HEK293T (cell line): ENCODE results near the gene PRKAG1.

Source experiments
- CTCF ChIA-PET: fragments of 350-600 bp; formaldehyde crosslinking; extraction: SDS; loops from one replicate; lab custom pipeline; 2021; ENCODE audit warnings: antibody characterized with exemption, inconsistent platforms; lab: Yijun Ruan, JAX
- POLR2A ChIA-PET: fragments of 350-600 bp; formaldehyde crosslinking; extraction: SDS; loops from one replicate; lab custom pipeline; 2020; ENCODE audit warnings: antibody characterized with exemption, inconsistent platforms; lab: Yijun Ruan, JAX
- DNase-seq: peaks from one replicate; pipeline ENCODE4 v3.0.0; 2012; ENCODE audit warnings: mixed read lengths; ENCODE audit errors: extremely low spot score
- ARNT ChIP-seq: fragments of 450-650 bp; IDR thresholded peaks from 2 replicates; pipeline ENCODE4 v1.6.1; 2017; ENCODE audit warnings: mild to moderate bottlenecking
- BHLHE40 ChIP-seq: fragments of 450-650 bp; IDR thresholded peaks from 2 replicates; pipeline ENCODE4 v1.6.1; 2016; ENCODE audit warnings: mild to moderate bottlenecking, moderate library complexity, borderline replicate concordance
- CTBP1 ChIP-seq: fragments of 450-650 bp; IDR thresholded peaks from 2 replicates; pipeline ENCODE4 v1.6.1; 2016; ENCODE audit warnings: borderline replicate concordance
- ELF4 ChIP-seq: fragments of 450-650 bp; IDR thresholded peaks from 2 replicates; pipeline ENCODE4 v1.6.1; 2017; ENCODE audit warnings: antibody characterized with exemption
- FOXA1 ChIP-seq: fragments of 450-650 bp; IDR thresholded peaks from 2 replicates; pipeline ENCODE4 v1.6.1; 2016; ENCODE audit warnings: mild to moderate bottlenecking
- FOXK2 ChIP-seq: fragments of 450-650 bp; IDR thresholded peaks from 2 replicates; pipeline ENCODE4 v1.6.1; 2016; ENCODE audit warnings: mild to moderate bottlenecking
- FOXM1 ChIP-seq: fragments of 450-650 bp; IDR thresholded peaks from 2 replicates; pipeline ENCODE4 v1.6.1; 2017; ENCODE audit warnings: mild to moderate bottlenecking, borderline replicate concordance
- HDGF ChIP-seq: fragments of 450-650 bp; IDR thresholded peaks from 2 replicates; pipeline ENCODE4 v1.6.1; 2017; ENCODE audit warnings: antibody characterized with exemption, borderline replicate concordance
- L3MBTL2 ChIP-seq: fragments of 450-650 bp; conservative IDR thresholded peaks from 2 replicates; pipeline ENCODE4 v1.6.1; 2016; ENCODE audit warnings: mild to moderate bottlenecking
- LEF1 ChIP-seq: fragments of 450-650 bp; IDR thresholded peaks from 2 replicates; pipeline ENCODE4 v1.6.1; 2017; ENCODE audit warnings: mild to moderate bottlenecking, borderline replicate concordance
- NFRKB ChIP-seq: fragments of 450-650 bp; IDR thresholded peaks from 2 replicates; pipeline ENCODE4 v1.6.1; 2016; ENCODE audit warnings: mild to moderate bottlenecking, moderate library complexity
- SP1 ChIP-seq: fragments of 450-650 bp; IDR thresholded peaks from 2 replicates; pipeline ENCODE4 v1.6.1; 2017
- SUZ12 ChIP-seq: fragments of 450-650 bp; IDR thresholded peaks from 2 replicates; pipeline ENCODE4 v1.6.1; 2016; ENCODE audit warnings: mild to moderate bottlenecking
- TARDBP ChIP-seq: fragments of 450-650 bp; IDR thresholded peaks from 2 replicates; pipeline ENCODE4 v1.6.1; 2016
- ZNF384 ChIP-seq: fragments of 450-650 bp; IDR thresholded peaks from 2 replicates; pipeline ENCODE4 v1.6.1; 2016
- TF ChIP-seq, protein P1 (sequence below): fragments of 450-650 bp; IDR thresholded peaks from 2 replicates; pipeline ENCODE4 v1.6.1; 2016

The PRKAG1 gene

GRCh38 chr12:49041036-49041880 is 22.7 kb upstream of the PRKAG1 start:
- POLR2A ChIA-PET = interaction anchor here (0.6 kb wide), 1 partner anchor 8 kb away, joined by 3 read pairs; no protein-coding TSS in a partner anchor
- TF ChIP-seq NFRKB (no peak), ARNT (no peak)
- DNase-seq = no peak
- CTCF ChIA-PET = no interaction called here

- ChIA-PET POLR2A (interaction anchor here (1.4 kb wide), 1 partner anchor 23 kb away, joined by 3 read pairs; no protein-coding TSS in a partner anchor), CTCF (no interaction called here)
- DNase-seq = no peak
- no peak for TF ChIP-seq FOXM1
Measured at GRCh38 chr12:49040364-49040855, 21.8 kb upstream of the PRKAG1 start.

GRCh38 chr12:49039421-49040363 is 21.1 kb upstream of the PRKAG1 start:
- TF ChIP-seq FOXK2 (no peak), HDGF (no peak), ELF4 (no peak), L3MBTL2 (no peak), SUZ12 (no peak), ARNT (no peak), FOXM1 (no peak), TARDBP (no peak), BHLHE40 (no peak), SP1 (no peak), ZNF384 (no peak), NFRKB (no peak), FOXA1 (no peak), CTBP1 (no peak), LEF1 (no peak)
- TF ChIP-seq, protein P1, sequence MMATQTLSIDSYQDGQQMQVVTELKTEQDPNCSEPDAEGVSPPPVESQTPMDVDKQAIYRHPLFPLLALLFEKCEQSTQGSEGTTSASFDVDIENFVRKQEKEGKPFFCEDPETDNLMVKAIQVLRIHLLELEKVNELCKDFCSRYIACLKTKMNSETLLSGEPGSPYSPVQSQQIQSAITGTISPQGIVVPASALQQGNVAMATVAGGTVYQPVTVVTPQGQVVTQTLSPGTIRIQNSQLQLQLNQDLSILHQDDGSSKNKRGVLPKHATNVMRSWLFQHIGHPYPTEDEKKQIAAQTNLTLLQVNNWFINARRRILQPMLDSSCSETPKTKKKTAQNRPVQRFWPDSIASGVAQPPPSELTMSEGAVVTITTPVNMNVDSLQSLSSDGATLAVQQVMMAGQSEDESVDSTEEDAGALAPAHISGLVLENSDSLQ = no peak
- no peak for DNase-seq
- ChIA-PET POLR2A (interaction anchor here (1.4 kb wide), 1 partner anchor 22 kb away, joined by 3 read pairs; no protein-coding TSS in a partner anchor), CTCF (interaction anchor here (1.1 to 1.5 kb wide), 2 partner anchors 8 to 52 kb away, joined by 3 read pairs; no protein-coding TSS in a partner anchor)

GRCh38 chr12:49038291-49038955 is 19.8 kb upstream of the PRKAG1 start:
- DNase-seq = no peak
- TF ChIP-seq ZNF384 (no peak), BHLHE40 (no peak), HDGF (no peak), FOXA1 (no peak), NFRKB (no peak), ELF4 (no peak), FOXK2 (no peak), ARNT (no peak), L3MBTL2 (no peak), FOXM1 (no peak), TARDBP (no peak), LEF1 (no peak), CTBP1 (no peak), SP1 (no peak)
- TF ChIP-seq, protein P1 = no peak
- CTCF ChIA-PET = interaction anchor here (0.7 to 1.5 kb wide), 2 partner anchors 9 to 18 kb away, joined by 3 read pairs; no protein-coding TSS in a partner anchor
- POLR2A ChIA-PET = interaction anchor here (0.6 to 1.5 kb wide), 2 partner anchors 19 to 21 kb away, joined by 3 read pairs; no protein-coding TSS in a partner anchor

DNA sequence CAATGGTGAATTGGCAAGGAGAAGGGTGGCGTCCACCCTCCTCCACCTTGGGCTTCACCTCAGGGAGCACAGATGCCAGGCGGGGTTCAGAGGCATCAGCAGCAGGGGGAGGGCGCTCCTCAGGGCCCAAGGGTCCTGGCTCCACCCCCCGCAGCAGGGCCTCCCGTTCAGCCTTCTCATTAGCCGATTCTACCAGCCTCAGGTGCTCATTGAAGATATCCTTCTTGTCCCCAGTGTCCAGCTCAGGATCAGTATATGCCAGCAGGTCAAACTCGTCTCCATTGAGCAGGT is 19.3 kb upstream of the PRKAG1 start:
- POLR2A ChIA-PET = interaction anchor here (1.5 kb wide), 1 partner anchor 18 kb away, joined by 3 read pairs; no protein-coding TSS in a partner anchor
- CTCF ChIA-PET = interaction anchor here (0.7 to 1.5 kb wide), 2 partner anchors 10 to 18 kb away, joined by 3 read pairs; no protein-coding TSS in a partner anchor
- DNase-seq = no peak
- TF ChIP-seq TARDBP = no peak
- no peak for TF ChIP-seq SP1
- TF ChIP-seq BHLHE40 = no peak
- no peak for TF ChIP-seq FOXK2
- TF ChIP-seq L3MBTL2 = no peak
- TF ChIP-seq SUZ12 = no peak
- TF ChIP-seq FOXA1 = no peak
- TF ChIP-seq ARNT = no peak
- TF ChIP-seq, protein P1 = no peak
- no peak for TF ChIP-seq FOXM1
- no peak for TF ChIP-seq NFRKB
- TF ChIP-seq CTBP1 = no peak
- no peak for TF ChIP-seq LEF1
- no peak for TF ChIP-seq ZNF384
- no peak for TF ChIP-seq HDGF
- TF ChIP-seq ELF4 = no peak
